HepG2 (cell line): Measurements from ENCODE around the gene LTB4R. TPM values are rescaled to one million over a fixed set of nuclear protein-coding genes. Genes with fewer than 3 reads are reported as not detected.
A peak's percentile ranks its signal among the peaks of the same experiment; 100 is the strongest.

Experiments used
- ARID3A ChIP-seq: IDR thresholded peaks from 2 replicates; pipeline ENCODE4 v1.6.1; 2012; ENCODE audit warnings: low read depth, low read length, improper control_type of control experiment
- DDIT3 ChIP-seq: sonication (generic); formaldehyde crosslinking; IDR thresholded peaks from 2 replicates; pipeline ENCODE4 v1.4.0; 2020; ENCODE audit warnings: mild to moderate bottlenecking, missing genetic modification reagents
- HNF1A ChIP-seq, 2 experiments: sonication (generic) in 1 of 2; formaldehyde crosslinking in 1 of 2; IDR thresholded peaks; 2 replicates each; pipeline versions ENCODE4 v1.4.0 to v1.6.1; 2016 to 2020; ENCODE audit warnings: borderline replicate concordance in 1 of 2, low read depth in 1 of 2, mild to moderate bottlenecking in 1 of 2, missing genetic modification reagents in 1 of 2
- RARA ChIP-seq: IDR thresholded peaks from 2 replicates; pipeline ENCODE4 v1.6.1; 2016; ENCODE audit warnings: missing genetic modification reagents, missing compliant biosample characterization
- RERE ChIP-seq: IDR thresholded peaks from 2 replicates; pipeline ENCODE4 v1.6.1; 2016; ENCODE audit warnings: low read depth, missing genetic modification reagents, missing compliant biosample characterization
- ZBED4 ChIP-seq: sonication (generic); formaldehyde crosslinking; IDR thresholded peaks from 2 replicates; pipeline ENCODE4 v1.4.0; 2020; ENCODE audit warnings: missing genetic modification reagents, borderline replicate concordance
- ZEB1 ChIP-seq: IDR thresholded peaks from 2 replicates; pipeline ENCODE4 v1.6.1; 2012; ENCODE audit warnings: mild to moderate bottlenecking, low read depth, inconsistent platforms; ENCODE audit not compliant: insufficient replicate concordance
- ZNF136 ChIP-seq: sonication (generic); formaldehyde crosslinking; IDR thresholded peaks from 2 replicates; pipeline ENCODE4 v1.8.1; 2022; ENCODE audit warnings: low read depth, mild to moderate bottlenecking, moderate library complexity, missing genetic modification reagents
- ZNF431 ChIP-seq: sonication (generic); formaldehyde crosslinking; IDR thresholded peaks from 2 replicates; pipeline ENCODE4 v1.9.0; 2022; ENCODE audit warnings: missing genetic modification reagents, low read depth, mild to moderate bottlenecking, borderline replicate concordance
- polyA plus RNA-seq, 8 experiments: library from polyadenylated mRNA; depleted of rRNA in 3 of 8; stranded (reverse) in 7 of 8; unstranded in 1 of 8; fragments of >200 nt; fragmentation: Illumina TruSeq in 4 of 8; extraction: Trizol in 4 of 8; gene quantifications; 2 replicates each; pipeline versions ENCODE4 v1.2.1 to v1.2.3, GENCODE V29; 2011 to 2016; ENCODE audit warnings: low read depth in 4 of 8, missing spikeins in 1 of 8, mixed read lengths in 1 of 8; ENCODE audit not compliant: insufficient read depth in 1 of 8
- total RNA-seq, 5 experiments: library from RNA; depleted of rRNA; stranded (reverse); fragments of >200 nt; fragmentation: Illumina TruSeq; extraction: Trizol; gene quantifications; 2 replicates each; pipeline ENCODE4 v1.2.3, GENCODE V29; 2016; ENCODE audit warnings: low read depth in 1 of 5
- TF ChIP-seq, protein P1 (sequence below): sonication (generic); formaldehyde crosslinking; IDR thresholded peaks from 2 replicates; pipeline ENCODE4 v1.8.1; 2023; ENCODE audit warnings: missing genetic modification reagents, mild to moderate bottlenecking, borderline replicate concordance

LTB4R gene
- total and polyA plus RNA-seq, 2 of the 13 experiments (the other 11 are each of a cell fraction or from before 2014, with no cell fraction given) = 3.2 to 8.2 TPM

DNA sequence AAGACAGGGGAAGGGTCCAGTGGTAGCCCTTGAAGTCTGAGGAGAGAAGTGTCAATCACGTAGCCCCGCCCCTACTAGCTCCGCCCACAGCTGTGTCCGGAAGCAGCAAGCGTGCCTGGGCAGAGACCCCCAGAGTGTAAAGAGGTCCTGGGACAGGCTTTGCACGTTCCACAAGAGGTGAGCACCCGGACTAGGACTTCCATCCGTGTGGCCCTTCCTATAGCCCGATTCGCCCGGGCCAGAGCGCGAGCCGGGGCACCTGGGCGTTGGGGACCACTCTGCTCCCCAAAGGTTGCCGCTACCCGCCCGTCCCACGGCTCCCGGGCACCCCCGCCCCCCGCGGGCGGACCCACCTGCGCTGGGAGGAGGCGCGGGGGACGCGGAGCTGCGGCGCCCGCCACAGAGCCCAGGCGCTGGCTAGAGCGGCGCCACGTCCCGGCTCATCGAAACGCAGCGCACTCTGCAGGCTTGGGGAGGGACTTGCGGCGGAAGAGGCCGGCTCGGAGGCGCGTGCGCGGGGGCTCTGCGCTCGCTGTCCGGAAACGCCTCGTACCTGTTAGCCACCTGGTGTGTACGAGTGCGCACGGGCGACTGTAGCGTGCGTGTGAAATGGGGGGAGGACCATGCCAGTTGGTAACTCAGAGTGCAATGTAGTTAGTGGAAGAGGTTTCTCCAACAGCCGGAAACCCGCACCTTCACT lies 40.0 kb upstream of the LTB4R start, which contains the start of gene RABGGTA (continued):
- TF ChIP-seq, protein P1, sequence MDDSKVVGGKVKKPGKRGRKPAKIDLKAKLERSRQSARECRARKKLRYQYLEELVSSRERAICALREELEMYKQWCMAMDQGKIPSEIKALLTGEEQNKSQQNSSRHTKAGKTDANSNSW (CRISPR knock-in tag) = peak; percentile 98
- TF ChIP-seq ZBED4 (CRISPR knock-in tag) = peak; percentile 98
- no peak for TF ChIP-seq ZEB1
- peak; percentile 46; the same call in 1 of the 2 replicates for TF ChIP-seq HNF1A (IDR thresholded peaks at IDR 0.05; ENCODE audit: low read depth)
- peak; percentile 96 for TF ChIP-seq HNF1A (CRISPR knock-in tag; IDR thresholded peaks at IDR 0.05; ENCODE audit: borderline replicate concordance)
- TF ChIP-seq ZNF431 (CRISPR knock-in tag) = peak; percentile 100
- TF ChIP-seq ZNF136 (CRISPR knock-in tag) = peak; percentile 93
- peak; percentile 69; the same call in 1 of the 2 replicates for TF ChIP-seq DDIT3 (CRISPR knock-in tag)
- peak; percentile 72 for TF ChIP-seq ARID3A
- TF ChIP-seq RERE (CRISPR knock-in tag) = 0 out of 2 replicates have a peak, but pooled peaks have one; percentile 80
- peak; percentile 60 for TF ChIP-seq RARA
